Stimulated activated CD4-positive, alpha-beta T cell treated with anti-CD3 and anti-CD28 coated beads, Interleukin-2, amount 100 ng/mL, for 24 hours (primary cell): Measurements from ENCODE around the gene CD99.
"Not testable (repeated sequence)": the region's sequence is repeated elsewhere in the genome, so short reads cannot be mapped to it uniquely, and the experiment has no call there.

Experiments used
- DNase-seq, 2 donors: peaks; one replicate each; pipeline ENCODE4 v3.0.0-alpha.2; 2020

Gene CD99

GRCh38 chrX:2690856-2691542 lies at the start of gene CD99:
Gene CD99, plus strand, starts transcription at chrX:2691295. Its CDS starts 66 bp downstream, at chrX:2691361.
- peak; percentile 86 to 88 for DNase-seq

GRCh38 chrX:2642146-2642545 lies 48.9 kb upstream of the CD99 start:
- DNase-seq = no peak

GRCh38 chrX:2642791-2643190 lies 48.3 kb upstream of the CD99 start:
- no peak for DNase-seq

- DNase-seq = no peak
These were observed 47.2 kb upstream of the CD99 start for GRCh38 chrX:2643880-2644279.

GRCh38 chrX:2645563-2645962 lies 45.5 kb upstream of the CD99 start:
- no peak for DNase-seq

GRCh38 chrX:2647627-2648026 lies 43.5 kb upstream of the CD99 start:
- DNase-seq = peak; percentile 17 to 28

- DNase-seq = no peak
These were observed 41.1 kb upstream of the CD99 start for GRCh38 chrX:2650037-2650436.

GRCh38 chrX:2650865-2651264 lies 40.2 kb upstream of the CD99 start:
- DNase-seq = no peak

GRCh38 chrX:2652106-2652505 lies 39.0 kb upstream of the CD99 start:
- no peak for DNase-seq

- DNase-seq = no peak
These were observed 36.4 kb upstream of the CD99 start for GRCh38 chrX:2654436-2655340.

- DNase-seq = no peak
These were observed 34.7 kb upstream of the CD99 start for GRCh38 chrX:2656257-2656836.

- DNase-seq = no peak
These were observed 33.5 kb upstream of the CD99 start for GRCh38 chrX:2657532-2658113.

GRCh38 chrX:2658585-2659292 lies 32.4 kb upstream of the CD99 start:
- no peak for DNase-seq

- no peak for DNase-seq
These were observed 28.5 kb upstream of the CD99 start for GRCh38 chrX:2662586-2662985.

GRCh38 chrX:2664502-2664901 lies 26.6 kb upstream of the CD99 start:
- DNase-seq = no peak

GRCh38 chrX:2665387-2666304 lies 25.4 kb upstream of the CD99 start:
- DNase-seq = no peak

GRCh38 chrX:2666491-2666890 lies 24.6 kb upstream of the CD99 start:
- DNase-seq = no peak

GRCh38 chrX:2670978-2671377 lies 20.1 kb upstream of the CD99 start:
- DNase-seq = no peak

- DNase-seq = no peak
These were observed 19.0 kb upstream of the CD99 start for GRCh38 chrX:2672084-2672483.

GRCh38 chrX:2673611-2674010 lies 17.5 kb upstream of the CD99 start:
- no peak for DNase-seq

GRCh38 chrX:2675657-2676200 lies 15.4 kb upstream of the CD99 start:
- not testable (repeated sequence) for DNase-seq
